Measurements from ENCODE around the gene SRRM5. TPM values are rescaled to one million over a fixed set of nuclear protein-coding genes. Genes with fewer than 3 reads are reported as not detected.

SRRM5 gene
- total RNA-seq, 1 experiment from 2014 or later, result 1.0 TPM

DNA sequence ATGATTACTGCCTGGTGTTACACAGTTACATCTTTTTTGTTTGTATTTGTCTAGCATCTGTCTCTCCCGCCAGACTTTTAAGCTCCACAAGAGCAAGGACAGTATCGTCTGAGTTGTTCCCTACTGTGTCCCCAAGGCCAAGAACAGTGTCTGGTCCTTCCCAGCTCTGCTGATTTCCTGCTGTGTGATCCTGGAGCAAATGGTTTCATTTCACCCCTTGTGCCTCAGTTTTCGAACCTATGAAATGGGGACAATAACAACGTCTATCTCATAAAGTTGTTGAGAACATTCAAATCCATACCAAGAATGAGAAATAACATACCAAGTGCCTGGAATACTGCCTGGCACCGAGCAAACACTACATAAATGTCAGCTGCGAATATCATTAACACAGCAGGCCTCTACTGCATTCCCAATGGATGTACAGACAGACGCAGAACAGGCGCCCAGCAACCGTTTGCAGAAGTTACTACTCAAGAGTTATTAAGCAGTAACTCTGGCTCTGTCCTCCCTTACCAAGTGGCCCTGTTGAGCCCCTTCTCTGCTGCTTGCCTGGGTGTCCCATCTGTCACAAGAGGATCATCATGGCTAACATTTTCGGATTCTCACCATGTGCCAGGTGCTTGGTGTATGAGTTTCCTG is 48.0 kb upstream of the SRRM5 start:
- TF ChIP-seq, protein P1, sequence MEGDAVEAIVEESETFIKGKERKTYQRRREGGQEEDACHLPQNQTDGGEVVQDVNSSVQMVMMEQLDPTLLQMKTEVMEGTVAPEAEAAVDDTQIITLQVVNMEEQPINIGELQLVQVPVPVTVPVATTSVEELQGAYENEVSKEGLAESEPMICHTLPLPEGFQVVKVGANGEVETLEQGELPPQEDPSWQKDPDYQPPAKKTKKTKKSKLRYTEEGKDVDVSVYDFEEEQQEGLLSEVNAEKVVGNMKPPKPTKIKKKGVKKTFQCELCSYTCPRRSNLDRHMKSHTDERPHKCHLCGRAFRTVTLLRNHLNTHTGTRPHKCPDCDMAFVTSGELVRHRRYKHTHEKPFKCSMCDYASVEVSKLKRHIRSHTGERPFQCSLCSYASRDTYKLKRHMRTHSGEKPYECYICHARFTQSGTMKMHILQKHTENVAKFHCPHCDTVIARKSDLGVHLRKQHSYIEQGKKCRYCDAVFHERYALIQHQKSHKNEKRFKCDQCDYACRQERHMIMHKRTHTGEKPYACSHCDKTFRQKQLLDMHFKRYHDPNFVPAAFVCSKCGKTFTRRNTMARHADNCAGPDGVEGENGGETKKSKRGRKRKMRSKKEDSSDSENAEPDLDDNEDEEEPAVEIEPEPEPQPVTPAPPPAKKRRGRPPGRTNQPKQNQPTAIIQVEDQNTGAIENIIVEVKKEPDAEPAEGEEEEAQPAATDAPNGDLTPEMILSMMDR (IDR thresholded peaks at IDR 0.05; ENCODE audit: insufficient read depth in 1 of 2, low read depth in 1 of 2, low read length in 1 of 2, severe bottlenecking in 1 of 2, unreplicated experiment in 1 of 2), result no peak
- Histone ChIP-seq H3K4me3 (ENCODE audit: low read depth, low read length) (no peak overlapping the region), H3K36me3 (ENCODE audit: control insufficient read depth, insufficient read depth, low read length) (peaks cover 2% of the 10 kb centered on the region; the same call in 1 of the 2 replicates), H3K27me3 (replicated peaks; ENCODE audit: control insufficient read depth, insufficient read depth, low read length) (no peaks in the 10 kb centered on the region), H3K9me3 (no peaks in the 10 kb centered on the region), H3K4me1 (no peaks in the 10 kb centered on the region)
- BruUV-seq (replicated peaks), result no TSS peak
- Mint-ChIP-seq H3K27me3 (ENCODE audit: insufficient read depth, unreplicated experiment) (no peaks in the 10 kb centered on the region), H3K27ac (ENCODE audit: unreplicated experiment) (no peak overlapping the region), H3K9me3 (ENCODE audit: unreplicated experiment) (no peaks in the 10 kb centered on the region), H3K36me3 (ENCODE audit: insufficient read depth, unreplicated experiment) (peaks cover 28% of the 10 kb centered on the region), H3K4me3 (ENCODE audit: unreplicated experiment) (no peak overlapping the region), H3K4me1 (ENCODE audit: low read depth, unreplicated experiment) (no peaks in the 10 kb centered on the region)
- ChIA-PET POLR2A (no interaction called here), CTCF (interaction anchor here (1.8 kb wide), 1 partner anchor 9 kb away, joined by 8 read pairs; no protein-coding TSS in a partner anchor)
- DNase-seq, result no peak
- intact Hi-C loops (cut with micrococcal nuclease; ENCODE audit: unreplicated experiment), result no loop called here

DNA sequence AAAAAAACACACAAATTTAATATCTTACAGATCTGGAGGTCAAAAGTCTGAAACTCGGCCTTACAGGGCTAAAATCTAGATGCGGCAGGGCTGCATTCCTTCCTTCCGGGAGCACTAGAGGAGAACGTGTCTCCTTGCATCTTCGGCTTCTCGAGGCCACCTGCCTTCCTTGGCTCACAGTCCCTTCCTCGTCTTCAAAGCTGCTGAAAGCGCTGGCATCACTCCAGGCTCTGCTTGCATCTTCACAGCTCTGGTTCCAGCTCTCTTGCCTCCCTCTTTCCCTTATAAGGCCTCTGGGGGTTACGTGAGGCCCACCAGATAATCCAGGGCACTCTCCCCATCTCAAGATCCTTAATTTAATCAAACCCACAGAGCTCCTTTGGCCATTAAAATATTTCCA is 47.1 kb upstream of the SRRM5 start:
- intact Hi-C loops (cut with micrococcal nuclease; ENCODE audit: unreplicated experiment), result no loop called here
- Histone ChIP-seq H3K27me3 (replicated peaks; ENCODE audit: control insufficient read depth, insufficient read depth, low read length) (no peaks in the 10 kb centered on the region), H3K4me3 (ENCODE audit: low read depth, low read length) (no peak overlapping the region), H3K4me1 (no peaks in the 10 kb centered on the region), H3K36me3 (ENCODE audit: control insufficient read depth, insufficient read depth, low read length) (peaks cover 2% of the 10 kb centered on the region; the same call in 1 of the 2 replicates), H3K9me3 (no peaks in the 10 kb centered on the region)
- Mint-ChIP-seq H3K27ac (ENCODE audit: unreplicated experiment) (no peak overlapping the region), H3K36me3 (ENCODE audit: insufficient read depth, unreplicated experiment) (peaks cover 22% of the 10 kb centered on the region), H3K27me3 (ENCODE audit: insufficient read depth, unreplicated experiment) (no peaks in the 10 kb centered on the region), H3K4me1 (ENCODE audit: low read depth, unreplicated experiment) (no peaks in the 10 kb centered on the region), H3K4me3 (ENCODE audit: unreplicated experiment) (no peak overlapping the region), H3K9me3 (ENCODE audit: unreplicated experiment) (no peaks in the 10 kb centered on the region)
- CTCF ChIA-PET, result interaction anchor here (1.8 kb wide), 1 partner anchor 9 kb away, joined by 8 read pairs; no protein-coding TSS in a partner anchor
- no TSS peak for BruUV-seq (replicated peaks)
- DNase-seq, result no peak
- POLR2A ChIA-PET, result no interaction called here
- TF ChIP-seq, protein P1 (IDR thresholded peaks at IDR 0.05; ENCODE audit: insufficient read depth in 1 of 2, low read depth in 1 of 2, low read length in 1 of 2, severe bottlenecking in 1 of 2, unreplicated experiment in 1 of 2), result no peak

DNA sequence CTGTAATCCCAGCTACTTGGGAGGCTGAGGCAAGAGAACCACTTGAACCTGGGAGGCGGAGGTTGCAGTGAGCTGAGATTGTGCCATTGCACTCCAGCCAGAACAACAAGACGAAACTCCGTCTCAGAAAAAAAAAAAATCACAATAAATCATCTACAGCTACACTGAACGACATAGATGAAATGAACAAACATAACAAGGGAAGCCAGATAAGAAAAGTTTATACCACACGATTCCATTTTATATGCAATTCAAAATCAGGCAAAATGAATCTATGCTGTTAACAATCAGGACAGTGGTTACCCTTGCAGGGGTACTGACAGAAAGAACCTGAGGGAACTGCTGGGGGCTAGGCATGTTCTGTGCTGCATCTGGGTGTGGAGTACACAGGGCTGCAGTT is 42.2 kb upstream of the SRRM5 start:
- POLR2A ChIA-PET, result no interaction called here
- Histone ChIP-seq H3K9me3 (no peaks in the 10 kb centered on the region), H3K4me3 (ENCODE audit: low read depth, low read length) (no peak overlapping the region), H3K4me1 (no peaks in the 10 kb centered on the region), H3K27me3 (replicated peaks; ENCODE audit: control insufficient read depth, insufficient read depth, low read length) (no peaks in the 10 kb centered on the region), H3K36me3 (ENCODE audit: control insufficient read depth, insufficient read depth, low read length) (no peaks in the 10 kb centered on the region)
- no peak overlapping the region for H3K4me3 Mint-ChIP-seq (ENCODE audit: unreplicated experiment)
- TF ChIP-seq, protein P1 (IDR thresholded peaks at IDR 0.05; ENCODE audit: insufficient read depth in 1 of 2, low read depth in 1 of 2, low read length in 1 of 2, severe bottlenecking in 1 of 2, unreplicated experiment in 1 of 2), result no peak
- no peaks in the 10 kb centered on the region for H3K9me3 Mint-ChIP-seq (ENCODE audit: unreplicated experiment)
- no peaks in the 10 kb centered on the region for H3K4me1 Mint-ChIP-seq (ENCODE audit: low read depth, unreplicated experiment)
- no TSS peak for BruUV-seq (replicated peaks)
- CTCF ChIA-PET, result no interaction called here
- no peaks in the 10 kb centered on the region for H3K27me3 Mint-ChIP-seq (ENCODE audit: insufficient read depth, unreplicated experiment)
- no peak for DNase-seq
- H3K27ac Mint-ChIP-seq (ENCODE audit: unreplicated experiment), result no peak overlapping the region
- H3K36me3 Mint-ChIP-seq (ENCODE audit: insufficient read depth, unreplicated experiment), result no peaks in the 10 kb centered on the region
- intact Hi-C loops (cut with micrococcal nuclease; ENCODE audit: unreplicated experiment), result no loop called here

Measured in Caco-2 (cell line).